Measurements from ENCODE around the gene TLE3.

- no peak for TF ChIP-seq POLR2A (IDR thresholded peaks at IDR 0.05; ENCODE audit: low read depth, low read length)
- TF ChIP-seq MXI1 (IDR thresholded peaks at IDR 0.05; ENCODE audit: borderline replicate concordance, low read depth, low read length) = no peak
- no peak for TF ChIP-seq CTCF (conservative IDR thresholded peaks at IDR 0.05; ENCODE audit: low read depth, low read length)
- TF ChIP-seq, protein P1, sequence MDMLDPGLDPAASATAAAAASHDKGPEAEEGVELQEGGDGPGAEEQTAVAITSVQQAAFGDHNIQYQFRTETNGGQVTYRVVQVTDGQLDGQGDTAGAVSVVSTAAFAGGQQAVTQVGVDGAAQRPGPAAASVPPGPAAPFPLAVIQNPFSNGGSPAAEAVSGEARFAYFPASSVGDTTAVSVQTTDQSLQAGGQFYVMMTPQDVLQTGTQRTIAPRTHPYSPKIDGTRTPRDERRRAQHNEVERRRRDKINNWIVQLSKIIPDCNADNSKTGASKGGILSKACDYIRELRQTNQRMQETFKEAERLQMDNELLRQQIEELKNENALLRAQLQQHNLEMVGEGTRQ (IDR thresholded peaks at IDR 0.05; ENCODE audit: low read depth, low read length) = no peak
- TF ChIP-seq ELK1 (IDR thresholded peaks at IDR 0.05; ENCODE audit: borderline replicate concordance, low read depth, low read length) = no peak
- TF ChIP-seq CEBPB (IDR thresholded peaks at IDR 0.05; ENCODE audit: low read depth, low read length) = no peak
- TF ChIP-seq FOS (IDR thresholded peaks at IDR 0.05; ENCODE audit: low read depth, low read length) = no peak
- TF ChIP-seq RCOR1 (IDR thresholded peaks at IDR 0.05; ENCODE audit: insufficient replicate concordance, low read length) = no peak
- TF ChIP-seq MAZ (IDR thresholded peaks at IDR 0.05; ENCODE audit: borderline replicate concordance, low read depth, low read length) = no peak
- no peak for TF ChIP-seq RFX5 (IDR thresholded peaks at IDR 0.05; ENCODE audit: low read depth, low read length)
These were observed 92.9 kb downstream of the TLE3 start for GRCh38 chr15:70004826-70005225.
